ENCODE data around the gene MYO15A. TPM values are rescaled to one million over a fixed set of nuclear protein-coding genes. Genes with fewer than 3 reads are reported as not detected.

MYO15A gene
- total RNA-seq, 1 experiment from 2014 or later = 0.05 TPM

GRCh38 chr17:18105595-18105994 lies 3.0 kb upstream of the MYO15A start:
- no peak for DNase-seq (ENCODE audit: low spot score)

GRCh38 chr17:18106211-18106610 lies 2.3 kb upstream of the MYO15A start:
- DNase-seq (ENCODE audit: low spot score) = no peak

- no peak for DNase-seq (ENCODE audit: low spot score)
These were observed 1.3 kb upstream of the MYO15A start for GRCh38 chr17:18107061-18107790.

- no peak for DNase-seq (ENCODE audit: low spot score)
These were observed 585 bp upstream of the MYO15A start for GRCh38 chr17:18107971-18108370.

GRCh38 chr17:18109935-18110485 lies 1.5 kb downstream of the MYO15A start:
- no peak for DNase-seq (ENCODE audit: low spot score)

- DNase-seq (ENCODE audit: low spot score) = no peak
These were observed 2.1 kb downstream of the MYO15A start for GRCh38 chr17:18110636-18111145.

GRCh38 chr17:18111330-18111971 lies 2.9 kb downstream of the MYO15A start:
- DNase-seq (ENCODE audit: low spot score) = no peak

- DNase-seq (ENCODE audit: low spot score) = no peak
These were observed 7.0 kb downstream of the MYO15A start for GRCh38 chr17:18115517-18115916.

GRCh38 chr17:18116078-18116477 lies 7.5 kb downstream of the MYO15A start:
- no peak for DNase-seq (ENCODE audit: low spot score)

GRCh38 chr17:18117533-18117932 lies 9.0 kb downstream of the MYO15A start:
- no peak for DNase-seq (ENCODE audit: low spot score)

- no peak for DNase-seq (ENCODE audit: low spot score)
These were observed 9.7 kb downstream of the MYO15A start for GRCh38 chr17:18117982-18118975.

GRCh38 chr17:18119166-18119745 lies 10.7 kb downstream of the MYO15A start:
- DNase-seq (ENCODE audit: low spot score) = no peak

- no peak for DNase-seq (ENCODE audit: low spot score)
These were observed 11.4 kb downstream of the MYO15A start for GRCh38 chr17:18119938-18120337.

GRCh38 chr17:18120461-18121017 lies 12.0 kb downstream of the MYO15A start:
- DNase-seq (ENCODE audit: low spot score) = no peak

- DNase-seq (ENCODE audit: low spot score) = no peak
These were observed 12.8 kb downstream of the MYO15A start for GRCh38 chr17:18121144-18121910.

- DNase-seq (ENCODE audit: low spot score) = no peak
These were observed 14.6 kb downstream of the MYO15A start for GRCh38 chr17:18122990-18123753.

- DNase-seq (ENCODE audit: low spot score) = no peak
These were observed 16.0 kb downstream of the MYO15A start for GRCh38 chr17:18124345-18125126.

- DNase-seq (ENCODE audit: low spot score) = peak; percentile 62
These were observed 20.5 kb downstream of the MYO15A start for GRCh38 chr17:18129041-18129502.

All from HT-29 (cell line).